Measurements from ENCODE around the gene SPOCD1.

DNA sequence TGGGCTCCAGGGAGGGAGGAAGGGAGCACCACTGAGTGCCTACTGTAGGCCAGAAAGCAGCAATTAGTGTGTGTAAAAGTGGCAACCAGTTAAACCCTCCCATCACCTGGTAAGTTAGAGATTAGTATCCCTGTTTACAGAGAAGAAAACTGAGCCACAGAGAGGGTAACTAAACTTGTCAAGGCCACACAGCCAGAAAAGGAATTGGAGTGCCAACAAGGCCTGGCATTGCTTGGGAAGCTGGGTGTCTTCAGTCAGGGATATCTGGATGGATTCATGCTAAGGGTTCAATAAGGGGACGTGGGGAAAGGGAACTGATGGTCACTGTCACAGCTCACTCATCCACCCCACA is 28.1 kb downstream of the SPOCD1 start:
- TF ChIP-seq, protein P1, sequence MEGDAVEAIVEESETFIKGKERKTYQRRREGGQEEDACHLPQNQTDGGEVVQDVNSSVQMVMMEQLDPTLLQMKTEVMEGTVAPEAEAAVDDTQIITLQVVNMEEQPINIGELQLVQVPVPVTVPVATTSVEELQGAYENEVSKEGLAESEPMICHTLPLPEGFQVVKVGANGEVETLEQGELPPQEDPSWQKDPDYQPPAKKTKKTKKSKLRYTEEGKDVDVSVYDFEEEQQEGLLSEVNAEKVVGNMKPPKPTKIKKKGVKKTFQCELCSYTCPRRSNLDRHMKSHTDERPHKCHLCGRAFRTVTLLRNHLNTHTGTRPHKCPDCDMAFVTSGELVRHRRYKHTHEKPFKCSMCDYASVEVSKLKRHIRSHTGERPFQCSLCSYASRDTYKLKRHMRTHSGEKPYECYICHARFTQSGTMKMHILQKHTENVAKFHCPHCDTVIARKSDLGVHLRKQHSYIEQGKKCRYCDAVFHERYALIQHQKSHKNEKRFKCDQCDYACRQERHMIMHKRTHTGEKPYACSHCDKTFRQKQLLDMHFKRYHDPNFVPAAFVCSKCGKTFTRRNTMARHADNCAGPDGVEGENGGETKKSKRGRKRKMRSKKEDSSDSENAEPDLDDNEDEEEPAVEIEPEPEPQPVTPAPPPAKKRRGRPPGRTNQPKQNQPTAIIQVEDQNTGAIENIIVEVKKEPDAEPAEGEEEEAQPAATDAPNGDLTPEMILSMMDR (conservative IDR thresholded peaks at IDR 0.05; ENCODE audit: low read length): no peak
- no peak for TF ChIP-seq EZH2phosphoT487 (IDR thresholded peaks at IDR 0.05; ENCODE audit: borderline replicate concordance)
